Right lobe of liver (tissue), 4 donors: Measurements from ENCODE around the gene ARG2.

ENCODE experiments used
- POLR2A ChIP-seq: fragments of 450-650 bp; IDR thresholded peaks from one replicate; pipeline ENCODE4 v1.6.1; 2017; ENCODE audit warnings: antibody characterized with exemption, mild to moderate bottlenecking
- TF ChIP-seq, protein P1 (sequence below), 4 donors: fragments of 200-600 bp in 3 of 4; fragments of 450-650 bp in 1 of 4; IDR thresholded peaks; one replicate each; pipeline versions ENCODE4 v1.5.1 to v1.8.0; 2016 to 2022; ENCODE audit warnings: antibody characterized with exemption in 4 of 4, mild to moderate bottlenecking in 2 of 4
- donor health status: DM: no; HTN: no; CAD: no.
- donor health status: DM: no; HTN: no; CAD: no.
- donor health status: DM: no; HTN: yes; CAD: no.

DNA sequence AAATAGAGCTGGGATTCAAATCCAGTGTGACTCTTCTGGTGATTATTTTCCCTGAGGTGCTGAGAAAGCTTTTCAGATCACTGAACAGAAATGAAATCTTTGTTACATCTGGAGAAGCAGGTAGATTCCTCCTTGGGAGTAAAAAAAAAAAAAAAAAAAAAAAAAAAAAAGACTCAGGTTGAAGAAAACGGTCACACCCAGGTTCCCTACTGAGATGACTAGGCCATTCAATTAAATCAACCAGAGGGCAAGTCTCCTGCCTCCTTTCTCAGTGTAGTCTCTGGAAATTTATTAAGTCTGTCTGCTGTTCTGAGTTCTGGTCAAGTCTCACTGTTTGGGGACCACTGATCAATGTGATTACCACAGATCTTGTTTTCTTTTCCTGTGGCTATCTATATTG, 24.0 kb downstream of the ARG2 start:
- TF ChIP-seq, protein P1, sequence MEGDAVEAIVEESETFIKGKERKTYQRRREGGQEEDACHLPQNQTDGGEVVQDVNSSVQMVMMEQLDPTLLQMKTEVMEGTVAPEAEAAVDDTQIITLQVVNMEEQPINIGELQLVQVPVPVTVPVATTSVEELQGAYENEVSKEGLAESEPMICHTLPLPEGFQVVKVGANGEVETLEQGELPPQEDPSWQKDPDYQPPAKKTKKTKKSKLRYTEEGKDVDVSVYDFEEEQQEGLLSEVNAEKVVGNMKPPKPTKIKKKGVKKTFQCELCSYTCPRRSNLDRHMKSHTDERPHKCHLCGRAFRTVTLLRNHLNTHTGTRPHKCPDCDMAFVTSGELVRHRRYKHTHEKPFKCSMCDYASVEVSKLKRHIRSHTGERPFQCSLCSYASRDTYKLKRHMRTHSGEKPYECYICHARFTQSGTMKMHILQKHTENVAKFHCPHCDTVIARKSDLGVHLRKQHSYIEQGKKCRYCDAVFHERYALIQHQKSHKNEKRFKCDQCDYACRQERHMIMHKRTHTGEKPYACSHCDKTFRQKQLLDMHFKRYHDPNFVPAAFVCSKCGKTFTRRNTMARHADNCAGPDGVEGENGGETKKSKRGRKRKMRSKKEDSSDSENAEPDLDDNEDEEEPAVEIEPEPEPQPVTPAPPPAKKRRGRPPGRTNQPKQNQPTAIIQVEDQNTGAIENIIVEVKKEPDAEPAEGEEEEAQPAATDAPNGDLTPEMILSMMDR (IDR thresholded peaks at IDR 0.05) = no peak
- no peak for TF ChIP-seq POLR2A
